C4-2B (cell line): ENCODE data around the gene TENM4.

ENCODE experiments used
- CTCF ChIP-seq: fragments of 450-650 bp; conservative IDR thresholded peaks from 2 replicates; pipeline ENCODE4 v1.5.1; 2017; ENCODE audit warnings: mild to moderate bottlenecking
- ZFX ChIP-seq: fragments of 450-650 bp; IDR thresholded peaks from 2 replicates; pipeline ENCODE4 v1.6.1; 2017

GRCh38 chr11:78943841-78944240 lies 497.0 kb downstream of the TENM4 start:
- TF ChIP-seq CTCF (no peak), ZFX (no peak)
